ENCODE results near the gene SOD2. TPM values are rescaled to one million over a fixed set of nuclear protein-coding genes. Genes with fewer than 3 reads are reported as not detected.

Gene SOD2
- total RNA-seq, 1 experiment from 2014 or later = 80.5 TPM

GRCh38 chr6:159716247-159717096 is 23.4 kb upstream of the SOD2 start:
- Mint-ChIP-seq H3K27ac (no peak overlapping the region), H3K9me3 (no peaks in the 10 kb centered on the region), H3K27me3 (ENCODE audit: low read depth) (no peaks in the 10 kb centered on the region), H3K36me3 (ENCODE audit: insufficient read depth in 1 of 3, low read depth in 3 of 3) (no peaks in the 10 kb centered on the region), H3K4me3 (no peak overlapping the region), H3K4me1 (peaks cover 2 to 5% of the 10 kb centered on the region in 2 experiments; a peak in 2 of 4 replicates)
- H4K20me1 ChIP-seq (ENCODE audit: control insufficient read depth, insufficient read depth, insufficient read length) = no peaks in the 10 kb centered on the region
- no peak overlapping the region for H3K27ac ChIP-seq (ENCODE audit: insufficient read length, low read depth, low read length)
- H3K4ac ChIP-seq (ENCODE audit: low read depth, low read length) = no peak overlapping the region
- H2AK5ac ChIP-seq (ENCODE audit: insufficient read length, low read length) = no peak overlapping the region
- no peaks in the 10 kb centered on the region for H3K23me2 ChIP-seq (ENCODE audit: insufficient read length, low read depth, low read length, poor library complexity, severe bottlenecking)
- H2BK5ac ChIP-seq (ENCODE audit: insufficient read length, low read length) = no peak overlapping the region
- H3K23ac ChIP-seq (ENCODE audit: insufficient read length, low read depth, low read length) = no peak overlapping the region
- no peak for TF ChIP-seq CTCF (conservative IDR thresholded peaks at IDR 0.05)
- no peak overlapping the region for H3K9ac ChIP-seq (ENCODE audit: extremely low read depth, insufficient read length, low read length)
- H4K5ac ChIP-seq (ENCODE audit: insufficient read length, low read depth, low read length) = no peak overlapping the region
- H2AFZ ChIP-seq (ENCODE audit: low read length) = no peak overlapping the region
- H3K18ac ChIP-seq (ENCODE audit: insufficient read length, low read depth, low read length) = no peak overlapping the region
- no peak overlapping the region for H2BK15ac ChIP-seq (ENCODE audit: low read depth, low read length)
- WGBS (ENCODE audit: extremely low coverage, insufficient read length, low lambda C conversion rate) = no CpG with 5 or more reads among the region's 5 CpGs
- no peak overlapping the region for H3T11ph ChIP-seq (ENCODE audit: low read length)
- H3K27me3 ChIP-seq (ENCODE audit: insufficient read depth, low read length) = no peaks in the 10 kb centered on the region
- H3K14ac ChIP-seq (ENCODE audit: insufficient read depth, low read length) = no peak overlapping the region
- no peak overlapping the region for H3K56ac ChIP-seq (ENCODE audit: insufficient read length, low read depth, low read length)
- no peak overlapping the region for H3K4me2 ChIP-seq (ENCODE audit: insufficient read depth, insufficient read length, low read length)
- H2BK12ac ChIP-seq (ENCODE audit: insufficient read length, low read depth, low read length) = no peak overlapping the region
- no peaks in the 10 kb centered on the region for H3K79me1 ChIP-seq (ENCODE audit: insufficient read depth, low read depth, low read length, poor library complexity, severe bottlenecking)
- no peaks in the 10 kb centered on the region for H3K9me3 ChIP-seq (ENCODE audit: control insufficient read depth, low read depth, low read length)
- no peaks in the 10 kb centered on the region for H3K4me1 ChIP-seq (ENCODE audit: insufficient read depth, low read length)
- no peak overlapping the region for H4K8ac ChIP-seq (replicated peaks; ENCODE audit: insufficient read length, low read depth, low read length)
- DNase-seq = no peak
- no peaks in the 10 kb centered on the region for H3K79me2 ChIP-seq (ENCODE audit: insufficient read depth, low read length)
- no peak overlapping the region for H4K91ac ChIP-seq (ENCODE audit: insufficient read length, low read depth, low read length)
- no peak overlapping the region for H2BK120ac ChIP-seq (ENCODE audit: low read depth, low read length, poor library complexity, severe bottlenecking)
- H2BK20ac ChIP-seq (ENCODE audit: low read depth, low read length, poor library complexity, severe bottlenecking) = no peak overlapping the region

Measured in H9 (cell line).